Fibroblast of skin of right quadriceps (primary cell): ENCODE data around the gene HIBCH.
"Not testable (repeated sequence)": the region's sequence is repeated elsewhere in the genome, so short reads cannot be mapped to it uniquely, and the experiment has no call there.

ENCODE experiments used
- DNase-seq: peaks from one replicate; pipeline ENCODE4 v3.0.0-alpha.2; 2013

The HIBCH gene

GRCh38 chr2:190342611-190343010, 23.0 kb upstream of the HIBCH start:
- DNase-seq = no peak

GRCh38 chr2:190340369-190340768, 20.7 kb upstream of the HIBCH start:
- no peak for DNase-seq

- DNase-seq = no peak
Measured at GRCh38 chr2:190339394-190339793, 19.8 kb upstream of the HIBCH start.

GRCh38 chr2:190338453-190338852, 18.8 kb upstream of the HIBCH start:
- no peak for DNase-seq

GRCh38 chr2:190336420-190336819, 16.8 kb upstream of the HIBCH start:
- DNase-seq = no peak

- not testable (repeated sequence) for DNase-seq
Measured at GRCh38 chr2:190335584-190335983, 16.0 kb upstream of the HIBCH start.

GRCh38 chr2:190335225-190335559, 15.6 kb upstream of the HIBCH start:
- no peak for DNase-seq

- DNase-seq = no peak
Measured at GRCh38 chr2:190334479-190335224, 15.0 kb upstream of the HIBCH start.

- no peak for DNase-seq
Measured at GRCh38 chr2:190333928-190334327, 14.3 kb upstream of the HIBCH start.

- no peak for DNase-seq
Measured at GRCh38 chr2:190333395-190333794, 13.8 kb upstream of the HIBCH start.

GRCh38 chr2:190328573-190329147, 9.0 kb upstream of the HIBCH start:
- peak; percentile 4 for DNase-seq

- DNase-seq = no peak
Measured at GRCh38 chr2:190327867-190328572, 8.4 kb upstream of the HIBCH start.

GRCh38 chr2:190325588-190325987, 6.0 kb upstream of the HIBCH start:
- DNase-seq = no peak

GRCh38 chr2:190323406-190323805, 3.8 kb upstream of the HIBCH start:
- DNase-seq = no peak

GRCh38 chr2:190320696-190321095, 1.1 kb upstream of the HIBCH start:
- no peak for DNase-seq

GRCh38 chr2:190318931-190319554, 583 bp downstream of the HIBCH start:
- peak; percentile 2 for DNase-seq

- DNase-seq = no peak
Measured at GRCh38 chr2:190318514-190318913, 1.1 kb downstream of the HIBCH start.

GRCh38 chr2:190315273-190315672, 4.4 kb downstream of the HIBCH start:
- DNase-seq = no peak

GRCh38 chr2:190313880-190314279, 5.7 kb downstream of the HIBCH start:
- DNase-seq = no peak

- DNase-seq = not testable (repeated sequence)
Measured at GRCh38 chr2:190312635-190313025, 7.0 kb downstream of the HIBCH start.

GRCh38 chr2:190311893-190312634, 7.6 kb downstream of the HIBCH start:
- no peak for DNase-seq

- no peak for DNase-seq
Measured at GRCh38 chr2:190308031-190308430, 11.6 kb downstream of the HIBCH start.

- no peak for DNase-seq
Measured at GRCh38 chr2:190304404-190304803, 15.2 kb downstream of the HIBCH start.
